H1 (cell line): ENCODE data around the gene RABGGTA.

ENCODE experiments used
- EP300 ChIP-seq, 2 experiments: IDR thresholded peaks; 1 replicate in 1 of 2; 2 replicates in 1 of 2; pipeline ENCODE4 v1.6.1; 2011 to 2012; ENCODE audit warnings: low read depth in 2 of 2, low read length in 2 of 2, mild to moderate bottlenecking in 2 of 2, borderline replicate concordance in 1 of 2, inconsistent platforms in 1 of 2, moderate library complexity in 1 of 2
- EZH2 ChIP-seq: fragments of 200-600 bp; sonication (generic); IDR thresholded peaks from 2 replicates; pipeline ENCODE4 v1.7.1; 2012; ENCODE audit warnings: low read depth, mild to moderate bottlenecking, moderate library complexity, low read length, inconsistent platforms; ENCODE audit not compliant: severe bottlenecking
- GTF2F1 ChIP-seq: IDR thresholded peaks from 2 replicates; pipeline ENCODE4 v1.6.1; 2012; ENCODE audit warnings: low read depth, low read length, improper control_type of control experiment, borderline replicate concordance
- KDM1A ChIP-seq: fragments of 200-600, 300-600 bp; sonication (generic); IDR thresholded peaks from 2 replicates; pipeline ENCODE4 v1.7.1; 2016; ENCODE audit warnings: mild to moderate bottlenecking, low read length, borderline replicate concordance
- POLR2A ChIP-seq, 2 experiments: IDR thresholded peaks; 1 replicate in 1 of 2; 2 replicates in 1 of 2; pipeline ENCODE4 v1.6.1; 2011; ENCODE audit warnings: low read depth in 2 of 2, low read length in 2 of 2, mild to moderate bottlenecking in 2 of 2; ENCODE audit errors: control extremely low read depth in 1 of 2
- RFX5 ChIP-seq: IDR thresholded peaks from 2 replicates; pipeline ENCODE4 v1.6.1; 2011; ENCODE audit warnings: low read depth, low read length, improper control_type of control experiment, borderline replicate concordance
- RNF2 ChIP-seq: fragments of 200-900, 300-1000 bp; sonication (generic); IDR thresholded peaks from 2 replicates; pipeline ENCODE4 v1.7.1; 2016; ENCODE audit warnings: borderline replicate concordance, low read depth, mild to moderate bottlenecking, antibody characterized with exemption, low read length; ENCODE audit not compliant: poor library complexity, severe bottlenecking; ENCODE audit errors: missing control alignments
- SP1 ChIP-seq: IDR thresholded peaks from 2 replicates; pipeline ENCODE4 v1.6.1; 2011; ENCODE audit warnings: low read depth, low read length
- SP4 ChIP-seq: IDR thresholded peaks from 2 replicates; pipeline ENCODE4 v1.6.1; 2012; ENCODE audit warnings: low read length, inconsistent platforms
- TBP ChIP-seq: IDR thresholded peaks from 2 replicates; pipeline ENCODE4 v1.6.1; 2011; ENCODE audit warnings: low read depth, low read length, improper control_type of control experiment
- ZNF274 ChIP-seq: IDR thresholded peaks from 2 replicates; pipeline ENCODE4 v1.7.0; 2012; ENCODE audit warnings: low read length, borderline replicate concordance; ENCODE audit errors: extremely low read depth
- TF ChIP-seq, protein P1 (sequence below): IDR thresholded peaks from 2 replicates; pipeline ENCODE4 v1.6.1; 2011; ENCODE audit warnings: low read depth, mild to moderate bottlenecking, low read length; ENCODE audit not compliant: insufficient read depth
- TF ChIP-seq, protein P2 (sequence below), 3 experiments: IDR thresholded peaks; 1 replicate in 2 of 3; 2 replicates in 1 of 3; pipeline versions ENCODE4 v1.5.1 to v1.6.1; 2011; ENCODE audit warnings: low read length in 3 of 3, mild to moderate bottlenecking in 3 of 3, inconsistent platforms in 2 of 3, low read depth in 1 of 3, moderate library complexity in 1 of 3; ENCODE audit not compliant: insufficient read depth in 1 of 3; ENCODE audit errors: control extremely low read depth in 1 of 3
- TF ChIP-seq, protein P3 (sequence below): IDR thresholded peaks from 2 replicates; pipeline ENCODE4 v1.6.1; 2011; ENCODE audit warnings: low read length, improper control_type of control experiment

DNA sequence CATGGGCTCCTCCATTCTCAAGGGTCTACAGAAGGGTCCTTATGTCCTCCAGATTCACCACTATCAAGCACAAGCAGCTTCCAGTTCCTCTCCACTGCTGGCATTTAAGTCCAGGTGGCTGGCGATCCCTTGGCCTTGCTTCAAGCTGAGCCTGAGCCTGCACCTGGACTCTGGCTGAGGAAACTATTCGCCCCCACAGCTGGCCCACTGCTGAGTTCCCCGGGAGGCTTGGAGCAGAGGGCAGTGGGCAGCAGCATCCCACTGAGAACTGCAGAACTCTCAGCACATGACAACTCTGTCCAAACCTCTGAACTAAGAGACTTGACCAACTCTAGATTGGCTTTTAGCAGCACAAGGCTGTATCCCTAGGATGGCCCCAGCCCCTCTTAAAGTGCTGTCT, 11.3 kb upstream of the RABGGTA start:
- TF ChIP-seq SP1 (no peak), POLR2A (IDR thresholded peaks at IDR 0.05; ENCODE audit: control extremely low read depth in 1 of 2, low read depth in 2 of 2, low read length in 2 of 2) (no peak), GTF2F1 (no peak), EZH2 (no peak), EP300 (IDR thresholded peaks at IDR 0.05; ENCODE audit: borderline replicate concordance in 1 of 2, low read depth in 2 of 2, low read length in 2 of 2) (no peak), ZNF274 (no peak), RNF2 (no peak), KDM1A (no peak), SP4 (no peak), RFX5 (no peak), TBP (no peak)
- TF ChIP-seq, protein P1, sequence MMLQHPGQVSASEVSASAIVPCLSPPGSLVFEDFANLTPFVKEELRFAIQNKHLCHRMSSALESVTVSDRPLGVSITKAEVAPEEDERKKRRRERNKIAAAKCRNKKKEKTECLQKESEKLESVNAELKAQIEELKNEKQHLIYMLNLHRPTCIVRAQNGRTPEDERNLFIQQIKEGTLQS: no peak
- TF ChIP-seq, protein P2, sequence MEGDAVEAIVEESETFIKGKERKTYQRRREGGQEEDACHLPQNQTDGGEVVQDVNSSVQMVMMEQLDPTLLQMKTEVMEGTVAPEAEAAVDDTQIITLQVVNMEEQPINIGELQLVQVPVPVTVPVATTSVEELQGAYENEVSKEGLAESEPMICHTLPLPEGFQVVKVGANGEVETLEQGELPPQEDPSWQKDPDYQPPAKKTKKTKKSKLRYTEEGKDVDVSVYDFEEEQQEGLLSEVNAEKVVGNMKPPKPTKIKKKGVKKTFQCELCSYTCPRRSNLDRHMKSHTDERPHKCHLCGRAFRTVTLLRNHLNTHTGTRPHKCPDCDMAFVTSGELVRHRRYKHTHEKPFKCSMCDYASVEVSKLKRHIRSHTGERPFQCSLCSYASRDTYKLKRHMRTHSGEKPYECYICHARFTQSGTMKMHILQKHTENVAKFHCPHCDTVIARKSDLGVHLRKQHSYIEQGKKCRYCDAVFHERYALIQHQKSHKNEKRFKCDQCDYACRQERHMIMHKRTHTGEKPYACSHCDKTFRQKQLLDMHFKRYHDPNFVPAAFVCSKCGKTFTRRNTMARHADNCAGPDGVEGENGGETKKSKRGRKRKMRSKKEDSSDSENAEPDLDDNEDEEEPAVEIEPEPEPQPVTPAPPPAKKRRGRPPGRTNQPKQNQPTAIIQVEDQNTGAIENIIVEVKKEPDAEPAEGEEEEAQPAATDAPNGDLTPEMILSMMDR (IDR thresholded peaks at IDR 0.05; ENCODE audit: control extremely low read depth in 1 of 3, insufficient read depth in 1 of 3, low read depth in 1 of 3, low read length in 3 of 3): no peak
- TF ChIP-seq, protein P3, sequence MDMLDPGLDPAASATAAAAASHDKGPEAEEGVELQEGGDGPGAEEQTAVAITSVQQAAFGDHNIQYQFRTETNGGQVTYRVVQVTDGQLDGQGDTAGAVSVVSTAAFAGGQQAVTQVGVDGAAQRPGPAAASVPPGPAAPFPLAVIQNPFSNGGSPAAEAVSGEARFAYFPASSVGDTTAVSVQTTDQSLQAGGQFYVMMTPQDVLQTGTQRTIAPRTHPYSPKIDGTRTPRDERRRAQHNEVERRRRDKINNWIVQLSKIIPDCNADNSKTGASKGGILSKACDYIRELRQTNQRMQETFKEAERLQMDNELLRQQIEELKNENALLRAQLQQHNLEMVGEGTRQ: no peak
